ENCODE measurements around the gene HOMER2. TPM values are rescaled to one million over a fixed set of nuclear protein-coding genes. Genes with fewer than 3 reads are reported as not detected.

HOMER2 gene
- total RNA-seq, 4 donors from 2014 or later: 0.40 to 25.1 (median 6.1) TPM

GRCh38 chr15:82874961-82875360, 77.6 kb downstream of the HOMER2 start:
- 87 to 93% methylated on average over 2 to 10 of the region's 10 CpGs for WGBS, 2 donors (ENCODE audit: low coverage in 1 of 2)
- DNase-seq: no peak
- in situ Hi-C loops (cut with MboI; ENCODE audit: low pct_ligation_motif_present in 1 of 4, low pct_unique_long_range_greater_than_20kb in 1 of 4, low sequenced_read_pairs in 3 of 4): loop anchor here in 1 of 4 donors (25.0 kb wide), 1 partner anchor 87 kb away; the partner anchor contains the start of gene HOMER2
- no peaks in the 10 kb centered on the region for H3K9me3 ChIP-seq
- H3K4me1 ChIP-seq: no peaks in the 10 kb centered on the region
- no peaks in the 10 kb centered on the region for H3K36me3 ChIP-seq
- H3K27me3 ChIP-seq: no peaks in the 10 kb centered on the region
- no peak overlapping the region for H3K27ac ChIP-seq
- no peak overlapping the region for H3K4me3 ChIP-seq
- intact Hi-C loops (cut with DNase I; ENCODE audit: low total_unique reads): no loop called here
- TF ChIP-seq POLR2A (IDR thresholded peaks at IDR 0.05): no peak

GRCh38 chr15:82874267-82874666, 78.3 kb downstream of the HOMER2 start:
- no peak for DNase-seq
- Histone ChIP-seq H3K4me3 (no peak overlapping the region), H3K27me3 (no peaks in the 10 kb centered on the region), H3K27ac (no peak overlapping the region), H3K4me1 (no peaks in the 10 kb centered on the region), H3K36me3 (no peaks in the 10 kb centered on the region), H3K9me3 (no peaks in the 10 kb centered on the region)
- intact Hi-C loops (cut with DNase I; ENCODE audit: low total_unique reads): no loop called here
- 55 to 85% methylated on average over 1 of the region's 1 CpG for WGBS, 2 donors (ENCODE audit: low coverage in 1 of 2)
- TF ChIP-seq CTCF (IDR thresholded peaks at IDR 0.05): no peak
- TF ChIP-seq EP300 (IDR thresholded peaks at IDR 0.05; ENCODE audit: low read depth): no peak
- TF ChIP-seq POLR2AphosphoS5 (IDR thresholded peaks at IDR 0.05): no peak
- TF ChIP-seq POLR2A (IDR thresholded peaks at IDR 0.05): no peak
- in situ Hi-C loops (cut with MboI; ENCODE audit: low pct_ligation_motif_present in 1 of 4, low pct_unique_long_range_greater_than_20kb in 1 of 4, low sequenced_read_pairs in 3 of 4): loop anchor here in 1 of 4 donors (25.0 kb wide), 1 partner anchor 88 kb away; the partner anchor contains the start of gene HOMER2

- Histone ChIP-seq H3K27me3 (no peaks in the 10 kb centered on the region), H3K36me3 (no peaks in the 10 kb centered on the region), H3K9me3 (no peaks in the 10 kb centered on the region), H3K27ac (no peak overlapping the region), H3K4me1 (no peaks in the 10 kb centered on the region), H3K4me3 (no peak overlapping the region)
- no peak for TF ChIP-seq POLR2A (IDR thresholded peaks at IDR 0.05)
- no peak for TF ChIP-seq CTCF (IDR thresholded peaks at IDR 0.05)
- TF ChIP-seq POLR2AphosphoS5 (IDR thresholded peaks at IDR 0.05): no peak
- no peak for TF ChIP-seq EP300 (IDR thresholded peaks at IDR 0.05; ENCODE audit: low read depth)
- no peak for DNase-seq
- in situ Hi-C loops (cut with MboI; ENCODE audit: low pct_ligation_motif_present in 1 of 4, low pct_unique_long_range_greater_than_20kb in 1 of 4, low sequenced_read_pairs in 3 of 4) (loop anchor here in 1 of 4 donors (25.0 kb wide), 1 partner anchor 89 kb away; the partner anchor contains the start of gene HOMER2), intact Hi-C loops (cut with DNase I; ENCODE audit: low total_unique reads) (no loop called here)
- WGBS, 2 donors (ENCODE audit: low coverage in 1 of 2): 81% methylated on average over 7 of the region's 7 CpGs; no CpG with 5 or more reads in 1 of the 2 donors
Measured at GRCh38 chr15:82873000-82873680, 79.4 kb downstream of the HOMER2 start.

- no peaks in the 10 kb centered on the region for H3K27me3 ChIP-seq
- DNase-seq: no peak
- no peaks in the 10 kb centered on the region for H3K9me3 ChIP-seq
- WGBS, 2 donors (ENCODE audit: low coverage in 1 of 2): 76% methylated on average over 4 to 7 of the region's 7 CpGs
- intact Hi-C loops (cut with DNase I; ENCODE audit: low total_unique reads): no loop called here
- no peaks in the 10 kb centered on the region for H3K4me1 ChIP-seq
- H3K36me3 ChIP-seq: no peaks in the 10 kb centered on the region
- no peak for TF ChIP-seq CTCF (IDR thresholded peaks at IDR 0.05)
- no peak for TF ChIP-seq POLR2AphosphoS5 (IDR thresholded peaks at IDR 0.05)
- TF ChIP-seq EP300 (IDR thresholded peaks at IDR 0.05; ENCODE audit: low read depth): no peak
- TF ChIP-seq POLR2A (IDR thresholded peaks at IDR 0.05): no peak
- in situ Hi-C loops (cut with MboI; ENCODE audit: low pct_ligation_motif_present in 1 of 4, low pct_unique_long_range_greater_than_20kb in 1 of 4, low sequenced_read_pairs in 3 of 4): loop anchor here in 1 of 4 donors (25.0 kb wide), 1 partner anchor 90 kb away; the partner anchor contains the start of gene HOMER2
- no peak overlapping the region for H3K4me3 ChIP-seq
- H3K27ac ChIP-seq: no peak overlapping the region
Measured at GRCh38 chr15:82871832-82872484, 80.6 kb downstream of the HOMER2 start.
